Neural progenitor cell (in vitro differentiated cells): ENCODE results near the gene ADCY9. TPM values are rescaled to one million over a fixed set of nuclear protein-coding genes. Genes with fewer than 3 reads are reported as not detected.

Experiments
- DNase-seq: peaks from one replicate; pipeline ENCODE4 v3.0.0-alpha.2; 2016; ENCODE audit warnings: low spot score
- H2AFZ ChIP-seq: fragments of 200-600 bp; sonication (generic); replicated peaks from 2 replicates; pipeline ENCODE4 v1.6.1; 2016; ENCODE audit warnings: antibody characterized with exemption
- H3F3A ChIP-seq: fragments of 200-600 bp; sonication (generic); 2 replicates; pipeline ENCODE4 v1.6.1; 2016; ENCODE audit warnings: antibody characterized with exemption, low read depth
- H3K27ac ChIP-seq: fragments of 200-600 bp; sonication (generic); 2 replicates; pipeline ENCODE4 v1.5.1; 2016; ENCODE audit warnings: mild to moderate bottlenecking
- H3K27me3 ChIP-seq: fragments of 200-600 bp; sonication (generic); 2 replicates; pipeline ENCODE4 v1.6.1; 2016; ENCODE audit warnings: mild to moderate bottlenecking, moderate library complexity
- H3K36me3 ChIP-seq: fragments of 200-600 bp; sonication (generic); 2 replicates; pipeline ENCODE4 v1.5.1; 2016
- H3K4me1 ChIP-seq: fragments of 200-600 bp; sonication (generic); 2 replicates; pipeline ENCODE4 v1.6.1; 2016; ENCODE audit warnings: mixed run types
- H3K4me2 ChIP-seq: fragments of 200-600 bp; sonication (generic); 2 replicates; pipeline ENCODE4 v1.6.1; 2016
- H3K4me3 ChIP-seq: fragments of 200-600 bp; sonication (generic); 2 replicates; pipeline ENCODE4 v1.5.1; 2016
- H3K79me2 ChIP-seq: fragments of 200-600 bp; sonication (generic); 2 replicates; pipeline ENCODE4 v1.6.1; 2016; ENCODE audit warnings: low read depth
- H3K9ac ChIP-seq: fragments of 200-600 bp; sonication (generic); 2 replicates; pipeline ENCODE4 v1.6.1; 2016
- H3K9me3 ChIP-seq: fragments of 200-600 bp; sonication (generic); 2 replicates; pipeline ENCODE4 v1.5.1; 2016; ENCODE audit warnings: low read depth
- H4K20me1 ChIP-seq: fragments of 200-600 bp; sonication (generic); 2 replicates; pipeline ENCODE4 v1.6.1; 2016; ENCODE audit warnings: low read depth
- H3K27ac Mint-ChIP-seq: 3 replicates; pipeline ENCODE4 v1.8.0; 2021; ENCODE audit warnings: mixed read lengths
- H3K27me3 Mint-ChIP-seq: 2 replicates; pipeline ENCODE4 v1.8.0; 2022; ENCODE audit warnings: low read depth, mild to moderate bottlenecking, inconsistent platforms, moderate library complexity, mixed read lengths; ENCODE audit not compliant: insufficient read depth
- H3K36me3 Mint-ChIP-seq: 3 replicates; pipeline ENCODE4 v1.8.0; 2021; ENCODE audit warnings: mixed read lengths
- H3K4me1 Mint-ChIP-seq: 3 replicates; pipeline ENCODE4 v1.8.0; 2021; ENCODE audit warnings: mixed read lengths
- H3K4me3 Mint-ChIP-seq: 3 replicates; pipeline ENCODE4 v1.8.0; 2021; ENCODE audit warnings: mild to moderate bottlenecking, moderate library complexity, mixed read lengths
- H3K9me3 Mint-ChIP-seq: 3 replicates; pipeline ENCODE4 v1.8.0; 2020; ENCODE audit warnings: mixed read lengths
- CTCF ChIP-seq: fragments of 200-600 bp; sonication (generic); IDR thresholded peaks from 2 replicates; pipeline ENCODE4 v1.5.1; 2017; ENCODE audit warnings: antibody characterized with exemption, mild to moderate bottlenecking
- EZH2 ChIP-seq: fragments of 200-600 bp; sonication (generic); IDR thresholded peaks from 2 replicates; pipeline ENCODE4 v1.6.1; 2017; ENCODE audit warnings: antibody characterized with exemption, mild to moderate bottlenecking, moderate library complexity
- EZH2phosphoT487 ChIP-seq: fragments of 200-600 bp; sonication (generic); IDR thresholded peaks from 2 replicates; pipeline ENCODE4 v1.6.1; 2017; ENCODE audit warnings: antibody characterized with exemption
- total RNA-seq: library from RNA; depleted of rRNA; stranded (reverse); fragments of >200 nt; gene quantifications from 2 replicates; pipeline ENCODE4 v1.2.3, GENCODE V29; 2015; ENCODE audit warnings: low replicate concordance

ADCY9 gene
- total RNA-seq, 1 donor from 2014 or later: 1.2 TPM

- Mint-ChIP-seq H3K4me1 (peaks cover 3% of the 10 kb centered on the region), H3K9me3 (peaks cover 8% of the 10 kb centered on the region), H3K36me3 (no peaks in the 10 kb centered on the region), H3K4me3 (no peak overlapping the region), H3K27me3 (peaks cover 8% of the 10 kb centered on the region), H3K27ac (no peak overlapping the region)
- H4K20me1 ChIP-seq: no peaks in the 10 kb centered on the region
- peak overlapping the region; percentile 66 for H3K4me2 ChIP-seq
- no peak overlapping the region for H3K27ac ChIP-seq
- no peaks in the 10 kb centered on the region for H3K36me3 ChIP-seq
- peak overlapping the region; percentile 97 for H2AFZ ChIP-seq
- TF ChIP-seq EZH2phosphoT487 (no peak), CTCF (peak; percentile 96), EZH2 (no peak)
- peak; percentile 89 for DNase-seq
- H3K4me3 ChIP-seq: peak overlapping the region; percentile 31
- H3K27me3 ChIP-seq: no peaks in the 10 kb centered on the region
- H3K9ac ChIP-seq: no peak overlapping the region
- H3K4me1 ChIP-seq: no peaks in the 10 kb centered on the region
- H3K9me3 ChIP-seq: no peaks in the 10 kb centered on the region
- no peaks in the 10 kb centered on the region for H3F3A ChIP-seq
- no peaks in the 10 kb centered on the region for H3K79me2 ChIP-seq
Measured at GRCh38 chr16:3938843-3939624, 177.2 kb downstream of the ADCY9 start.

- Histone ChIP-seq H3K27me3 (no peaks in the 10 kb centered on the region), H3K27ac (no peak overlapping the region), H3K4me1 (no peaks in the 10 kb centered on the region), H2AFZ (peak overlapping the region; percentile 97), H3K4me2 (peak overlapping the region; percentile 66), H3F3A (no peaks in the 10 kb centered on the region), H3K79me2 (no peaks in the 10 kb centered on the region), H3K9ac (no peak overlapping the region), H3K9me3 (no peaks in the 10 kb centered on the region), H3K4me3 (peak overlapping the region; percentile 31), H4K20me1 (no peaks in the 10 kb centered on the region), H3K36me3 (no peaks in the 10 kb centered on the region)
- no peak overlapping the region for H3K4me3 Mint-ChIP-seq
- peaks cover 3% of the 10 kb centered on the region for H3K4me1 Mint-ChIP-seq
- no peak overlapping the region for H3K27ac Mint-ChIP-seq
- H3K27me3 Mint-ChIP-seq: peaks cover 8% of the 10 kb centered on the region
- H3K36me3 Mint-ChIP-seq: no peaks in the 10 kb centered on the region
- H3K9me3 Mint-ChIP-seq: peaks cover 7% of the 10 kb centered on the region
- TF ChIP-seq EZH2phosphoT487 (no peak), CTCF (no peak), EZH2 (no peak)
- no peak for DNase-seq
Measured at GRCh38 chr16:3938471-3938842, 177.8 kb downstream of the ADCY9 start.

- H3K27me3 Mint-ChIP-seq: peaks cover 6% of the 10 kb centered on the region
- DNase-seq: no peak
Measured at GRCh38 chr16:3937066-3937875, 179.0 kb downstream of the ADCY9 start.

More at GRCh38 chr16:3937066-3937875, 179.0 kb downstream of the ADCY9 start:
- no peaks in the 10 kb centered on the region for H3K36me3 Mint-ChIP-seq
- Histone ChIP-seq H3K9ac (no peak overlapping the region), H3K27me3 (no peaks in the 10 kb centered on the region), H3K9me3 (no peaks in the 10 kb centered on the region), H3K79me2 (no peaks in the 10 kb centered on the region), H3K4me2 (no peak overlapping the region), H3K36me3 (no peaks in the 10 kb centered on the region), H2AFZ (no peak overlapping the region), H3F3A (no peaks in the 10 kb centered on the region), H3K4me3 (no peak overlapping the region), H3K27ac (no peak overlapping the region), H4K20me1 (no peaks in the 10 kb centered on the region), H3K4me1 (no peaks in the 10 kb centered on the region)
- H3K4me1 Mint-ChIP-seq: peaks cover 3% of the 10 kb centered on the region
- no peak overlapping the region for H3K27ac Mint-ChIP-seq
- TF ChIP-seq CTCF: no peak
- TF ChIP-seq EZH2phosphoT487: no peak
- no peak for TF ChIP-seq EZH2
- H3K4me3 Mint-ChIP-seq: peak overlapping the region; percentile 13
- peaks cover 3% of the 10 kb centered on the region for H3K9me3 Mint-ChIP-seq
